Neuronal stem cell (in vitro differentiated cells): Measurements from ENCODE around the gene CCDC34.

Experiments
- DNase-seq: peaks from one replicate; pipeline ENCODE4 v3.0.0-alpha.2; 2013; ENCODE audit warnings: low spot score
- H2AFZ ChIP-seq: one replicate; pipeline ENCODE4 v1.6.1; 2013; ENCODE audit warnings: mild to moderate bottlenecking, low read length, inconsistent platforms
- H2AK5ac ChIP-seq: 2 replicates; pipeline ENCODE4 v1.6.1; 2013; ENCODE audit warnings: low read depth, mild to moderate bottlenecking, inconsistent platforms, low read length, moderate library complexity, mixed read lengths
- H2BK120ac ChIP-seq: 2 replicates; pipeline ENCODE4 v1.6.1; 2013; ENCODE audit warnings: low read depth, mild to moderate bottlenecking, inconsistent platforms, low read length, moderate library complexity, mixed read lengths
- H2BK12ac ChIP-seq: one replicate; pipeline ENCODE4 v1.6.1; 2013; ENCODE audit warnings: low read length, inconsistent platforms
- H2BK15ac ChIP-seq: 2 replicates; pipeline ENCODE4 v1.6.1; 2013; ENCODE audit warnings: mild to moderate bottlenecking, low read length, inconsistent platforms, mixed read lengths
- H2BK5ac ChIP-seq: one replicate; pipeline ENCODE4 v1.6.1; 2013; ENCODE audit warnings: inconsistent platforms, mild to moderate bottlenecking, low read length, moderate library complexity
- H3K14ac ChIP-seq: one replicate; pipeline ENCODE4 v1.6.1; 2013; ENCODE audit warnings: low read length, inconsistent platforms
- H3K18ac ChIP-seq: 2 replicates; pipeline ENCODE4 v1.6.1; 2013; ENCODE audit warnings: low read length, inconsistent platforms
- H3K23ac ChIP-seq: 2 replicates; pipeline ENCODE4 v1.6.1; 2013; ENCODE audit warnings: low read depth, mild to moderate bottlenecking, mixed read lengths, low read length, inconsistent platforms; ENCODE audit not compliant: poor library complexity
- H3K27ac ChIP-seq: replicated peaks from 3 replicates; pipeline ENCODE4 v1.5.1; 2013; ENCODE audit warnings: low read length, inconsistent platforms
- H3K27me3 ChIP-seq, 3 experiments: 2 replicates each; pipeline ENCODE4 v1.6.1; 2013; ENCODE audit warnings: low read length in 3 of 3, mild to moderate bottlenecking in 2 of 3, inconsistent platforms in 1 of 3, low read depth in 1 of 3, mixed read lengths in 1 of 3, moderate library complexity in 1 of 3; ENCODE audit not compliant: control insufficient read depth in 3 of 3, insufficient read depth in 3 of 3
- H3K36me3 ChIP-seq, 2 donors: replicated peaks in 1 of 2; 2 replicates each; pipeline ENCODE4 v1.6.1; 2013; ENCODE audit warnings: low read length in 2 of 2; ENCODE audit not compliant: control insufficient read depth in 2 of 2, insufficient read depth in 2 of 2
- H3K4ac ChIP-seq: 2 replicates; pipeline ENCODE4 v1.6.1; 2013; ENCODE audit warnings: inconsistent platforms, mild to moderate bottlenecking, low read length, moderate library complexity
- H3K4me1 ChIP-seq, 2 donors: 1 replicate in 1 of 2; 2 replicates in 1 of 2; pipeline ENCODE4 v1.6.1; 2013; ENCODE audit warnings: low read length in 2 of 2, low read depth in 1 of 2; ENCODE audit not compliant: control insufficient read depth in 2 of 2, insufficient read depth in 1 of 2
- H3K4me2 ChIP-seq: one replicate; pipeline ENCODE4 v1.6.1; 2013; ENCODE audit warnings: mild to moderate bottlenecking, low read length, inconsistent platforms; ENCODE audit not compliant: insufficient read depth, poor library complexity, severe bottlenecking
- H3K4me3 ChIP-seq, 2 donors: 2 replicates each; pipeline ENCODE4 v1.5.1; 2013; ENCODE audit warnings: low read length in 2 of 2, mild to moderate bottlenecking in 2 of 2, inconsistent platforms in 1 of 2, moderate library complexity in 1 of 2
- H3K79me1 ChIP-seq: one replicate; pipeline ENCODE4 v1.6.1; 2013; ENCODE audit warnings: low read depth, mild to moderate bottlenecking, inconsistent platforms, low read length, moderate library complexity
- H3K9ac ChIP-seq: one replicate; pipeline ENCODE4 v1.6.1; 2013; ENCODE audit warnings: mild to moderate bottlenecking, low read depth, low read length, inconsistent platforms; ENCODE audit not compliant: poor library complexity
- H3K9me3 ChIP-seq, 2 donors: replicated peaks in 1 of 2; 2 replicates each; pipeline versions ENCODE3 to v1.6.1; 2013; ENCODE audit warnings: low read length in 2 of 2, mild to moderate bottlenecking in 2 of 2, inconsistent platforms in 1 of 2, low read depth in 1 of 2, mixed read lengths in 1 of 2, moderate library complexity in 1 of 2; ENCODE audit not compliant: control insufficient read depth in 2 of 2, insufficient read depth in 1 of 2
- H4K8ac ChIP-seq: one replicate; pipeline ENCODE4 v1.6.1; 2013; ENCODE audit warnings: low read depth, mild to moderate bottlenecking, inconsistent platforms, low read length, moderate library complexity
- H4K91ac ChIP-seq: one replicate; pipeline ENCODE4 v1.6.1; 2013; ENCODE audit warnings: low read length, low read depth, mild to moderate bottlenecking, inconsistent platforms; ENCODE audit not compliant: poor library complexity
- WGBS, 2 donors: extraction: QIAGEN DNeasy Blood & Tissue Kit; methylation state at CpG; one replicate each; pipeline ENCODE4 v1.1.7; 2013; ENCODE audit warnings: missing lambda C conversion rate in 2 of 2, mixed read lengths in 1 of 2; ENCODE audit not compliant: insufficient read length in 2 of 2, insufficient replicate concordance in 1 of 2; ENCODE audit errors: extremely low coverage in 2 of 2; 5-methylcytosine and 5-hydroxymethylcytosine counted together

The CCDC34 gene

GRCh38 chr11:27375370-27375769 is 12.4 kb upstream of the CCDC34 start:
- Histone ChIP-seq H3K14ac (no peak overlapping the region), H3K36me3 (peaks cover 29 to 96% of the 10 kb centered on the region in 2 donors), H3K27ac (no peak overlapping the region), H4K91ac (no peak overlapping the region), H3K4ac (no peak overlapping the region), H2BK12ac (no peak overlapping the region), H3K4me3 (no peak overlapping the region), H2BK15ac (no peak overlapping the region), H2AFZ (no peak overlapping the region), H3K18ac (no peak overlapping the region), H3K4me1 (no peaks in the 10 kb centered on the region), H2AK5ac (no peak overlapping the region), H3K4me2 (no peak overlapping the region), H3K9me3 (no peaks in the 10 kb centered on the region), H3K27me3 (no peaks in the 10 kb centered on the region), H2BK120ac (no peak overlapping the region), H3K79me1 (no peaks in the 10 kb centered on the region), H3K9ac (no peak overlapping the region), H4K8ac (no peak overlapping the region), H3K23ac (no peak overlapping the region), H2BK5ac (no peak overlapping the region)
- no CpG with 5 or more reads among the region's 2 CpGs for WGBS, 2 donors
- DNase-seq, result no peak

DNA sequence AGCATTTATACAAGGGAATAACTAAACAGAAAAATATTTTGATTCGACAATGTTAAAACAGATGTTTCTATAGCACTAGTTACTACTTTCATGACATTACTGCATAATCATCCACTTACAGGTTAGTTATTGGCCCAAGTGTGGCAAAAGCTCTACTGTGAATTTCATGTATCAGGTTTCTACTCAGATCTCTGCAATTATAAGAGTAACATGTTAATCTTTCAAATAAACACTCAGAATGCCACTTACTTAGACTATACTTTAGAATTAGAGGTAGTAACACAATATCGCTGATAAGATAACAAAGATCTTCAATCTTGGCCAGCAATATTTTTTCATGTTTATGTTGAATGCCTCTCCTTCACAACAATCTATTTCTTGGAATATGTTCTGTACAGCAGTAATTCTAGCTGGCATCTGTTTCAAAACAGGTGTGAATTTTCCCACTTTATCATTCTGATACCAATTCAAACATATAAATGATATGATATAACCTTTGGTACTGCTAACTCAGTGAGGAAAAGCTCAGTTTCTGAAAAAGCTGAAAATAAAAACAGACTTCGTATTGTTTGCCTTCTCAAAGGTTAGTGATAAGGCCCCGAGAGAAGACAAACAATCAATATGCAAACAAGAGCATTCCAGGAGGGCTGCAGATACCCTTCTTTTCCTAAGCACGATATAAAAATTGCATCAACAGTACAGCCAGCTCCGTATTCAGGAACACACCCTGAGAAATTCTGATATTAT is 11.0 kb upstream of the CCDC34 start:
- Histone ChIP-seq H3K14ac (no peak overlapping the region), H3K9me3 (no peaks in the 10 kb centered on the region), H3K4me1 (no peaks in the 10 kb centered on the region), H3K23ac (no peak overlapping the region), H3K18ac (no peak overlapping the region), H2BK5ac (no peak overlapping the region), H3K9ac (no peak overlapping the region), H2AK5ac (no peak overlapping the region), H2BK120ac (no peak overlapping the region), H3K27ac (no peak overlapping the region), H2AFZ (no peak overlapping the region), H3K4ac (no peak overlapping the region), H3K4me2 (no peak overlapping the region), H2BK12ac (no peak overlapping the region), H3K4me3 (no peak overlapping the region), H3K79me1 (no peaks in the 10 kb centered on the region), H2BK15ac (no peak overlapping the region), H4K8ac (no peak overlapping the region), H4K91ac (no peak overlapping the region), H3K36me3 (peaks cover 26 to 93% of the 10 kb centered on the region in 2 donors), H3K27me3 (no peaks in the 10 kb centered on the region)
- no peak for DNase-seq
- WGBS, 2 donors, result no CpG with 5 or more reads among the region's 6 CpGs

DNA sequence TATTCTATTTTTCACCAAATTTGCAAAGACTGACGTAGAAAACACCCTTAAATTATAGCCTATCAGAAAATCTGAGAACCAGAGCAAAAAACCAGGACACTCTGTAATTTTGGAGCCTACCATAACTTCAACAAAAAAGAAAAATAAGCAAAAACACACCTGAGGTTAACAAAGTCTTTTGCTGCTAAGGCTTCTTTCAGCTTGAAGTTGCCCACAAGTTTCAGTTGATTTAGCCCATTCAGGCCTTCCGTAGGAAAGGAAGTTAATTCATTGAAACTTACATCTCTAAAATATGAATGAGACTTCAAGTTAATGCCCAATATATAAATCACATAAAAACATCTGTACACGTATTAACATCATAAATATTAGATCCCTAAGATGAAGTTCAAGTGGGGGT is 10.4 kb upstream of the CCDC34 start:
- Histone ChIP-seq H3K36me3 (peaks cover 25 to 93% of the 10 kb centered on the region in 2 donors), H3K4ac (no peak overlapping the region), H3K79me1 (no peaks in the 10 kb centered on the region), H4K91ac (no peak overlapping the region), H3K9ac (no peak overlapping the region), H3K4me2 (no peak overlapping the region), H3K14ac (no peak overlapping the region), H3K4me3 (no peak overlapping the region), H2BK15ac (no peak overlapping the region), H2BK120ac (no peak overlapping the region), H3K18ac (no peak overlapping the region), H2AK5ac (no peak overlapping the region), H3K4me1 (no peaks in the 10 kb centered on the region), H3K27ac (no peak overlapping the region), H2BK5ac (no peak overlapping the region), H3K9me3 (no peaks in the 10 kb centered on the region), H2AFZ (no peak overlapping the region), H3K27me3 (no peaks in the 10 kb centered on the region), H2BK12ac (no peak overlapping the region), H4K8ac (no peak overlapping the region), H3K23ac (no peak overlapping the region)
- WGBS, 2 donors, result no CpG with 5 or more reads among the region's 3 CpGs
- no peak for DNase-seq

DNA sequence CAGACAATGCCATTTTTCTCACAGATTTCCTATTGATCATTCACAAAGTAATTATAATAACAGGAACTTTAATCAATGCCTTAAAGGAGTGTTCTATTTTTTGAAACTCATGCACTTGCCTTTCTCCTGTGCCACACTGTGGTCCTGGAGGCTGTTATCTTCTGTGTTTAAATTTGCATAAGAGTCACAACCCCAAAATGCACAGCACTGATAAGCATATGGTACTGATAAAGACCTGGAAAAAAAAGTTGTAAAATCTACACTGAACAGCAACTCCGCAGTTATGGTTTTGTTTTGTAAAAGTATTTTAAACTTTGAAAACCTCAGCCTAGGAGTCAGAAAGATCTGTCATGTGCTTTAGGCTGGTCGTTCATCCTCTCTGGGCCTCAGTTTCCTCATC is 9.1 kb upstream of the CCDC34 start:
- Histone ChIP-seq H3K4ac (no peak overlapping the region), H2BK120ac (no peak overlapping the region), H3K23ac (no peak overlapping the region), H3K14ac (no peak overlapping the region), H2AK5ac (no peak overlapping the region), H3K4me3 (no peak overlapping the region), H3K4me2 (no peak overlapping the region), H4K8ac (no peak overlapping the region), H2AFZ (no peak overlapping the region), H3K18ac (no peak overlapping the region), H3K36me3 (peaks cover 30 to 95% of the 10 kb centered on the region in 2 donors), H2BK5ac (no peak overlapping the region), H3K27ac (no peak overlapping the region), H3K9me3 (no peaks in the 10 kb centered on the region), H3K4me1 (no peaks in the 10 kb centered on the region), H2BK12ac (no peak overlapping the region), H3K9ac (no peak overlapping the region), H3K79me1 (no peaks in the 10 kb centered on the region), H2BK15ac (no peak overlapping the region), H4K91ac (no peak overlapping the region), H3K27me3 (no peaks in the 10 kb centered on the region)
- no peak for DNase-seq
- no CpG with 5 or more reads among the region's 2 CpGs for WGBS, 2 donors
